ENCODE results near the gene ACTG1. TPM values are rescaled to one million over a fixed set of nuclear protein-coding genes. Genes with fewer than 3 reads are reported as not detected.

The ACTG1 gene
- total RNA-seq, result 4,208 and 4,624 TPM in 2 replicates

GRCh38 chr17:81512562-81513371, at the start of gene ACTG1:
Gene ACTG1 (minus strand): TSS chr17:81512799. CDS start chr17:81512354, 445 bp downstream.

GRCh38 chr17:81552244-81553017, 39.8 kb upstream of the ACTG1 start, which contains the start of gene FAAP100:
Gene FAAP100 (minus strand): TSS chr17:81552353. CDS start chr17:81552330, 23 bp downstream.

GRCh38 chr17:81527591-81528383, 15.2 kb upstream of the ACTG1 start, which contains the start of gene FSCN2:
Gene FSCN2 (plus strand): TSS chr17:81528377. CDS start chr17:81528532, 155 bp downstream.

Other genes with a start within 250 kb of the ACTG1 start
- 47.0 and 49.5 TPM in 2 replicates for gene SLC38A10, start 217.5 kb downstream of the ACTG1 start, total RNA-seq
- gene BAHCC1, start 117.3 kb downstream of the ACTG1 start, total RNA-seq, result 4.4 and 5.1 TPM in 2 replicates
- 1.7 and 2.8 TPM in 2 replicates for gene FSCN2, start 15.6 kb upstream of the ACTG1 start, total RNA-seq
- 10.1 and 12.9 TPM in 2 replicates for gene FAAP100, start 39.6 kb upstream of the ACTG1 start, total RNA-seq
- gene NPLOC4, start 124.3 kb upstream of the ACTG1 start, total RNA-seq, result 40.7 and 58.6 TPM in 2 replicates
- 0.86 and 3.3 TPM in 2 replicates for gene TSPAN10, start 124.4 kb upstream of the ACTG1 start, total RNA-seq
- not detected in 2 replicates for gene PDE6G, start 143.7 kb upstream of the ACTG1 start, total RNA-seq
- gene OXLD1, start 153.8 kb upstream of the ACTG1 start, total RNA-seq, result 37.0 and 39.0 TPM in 2 replicates
- gene CCDC137, start 153.9 kb upstream of the ACTG1 start, total RNA-seq, result 6.5 and 7.5 TPM in 2 replicates
- 21.5 and 34.0 TPM in 2 replicates for gene ARL16, start 171.0 kb upstream of the ACTG1 start, total RNA-seq
- gene HGS, start 171.2 kb upstream of the ACTG1 start, total RNA-seq, result 57.4 and 64.3 TPM in 2 replicates
- 3.5 and 7.6 TPM in 2 replicates for gene MRPL12, start 190.6 kb upstream of the ACTG1 start, total RNA-seq
- 2.7 and 5.4 TPM in 2 replicates for gene SLC25A10, start 199.5 kb upstream of the ACTG1 start, total RNA-seq